ENCODE measurements around the gene TMEM273.

GRCh38 chr10:49105076-49105475 is 83.1 kb downstream of the TMEM273 start:
- TF ChIP-seq, protein P1, sequence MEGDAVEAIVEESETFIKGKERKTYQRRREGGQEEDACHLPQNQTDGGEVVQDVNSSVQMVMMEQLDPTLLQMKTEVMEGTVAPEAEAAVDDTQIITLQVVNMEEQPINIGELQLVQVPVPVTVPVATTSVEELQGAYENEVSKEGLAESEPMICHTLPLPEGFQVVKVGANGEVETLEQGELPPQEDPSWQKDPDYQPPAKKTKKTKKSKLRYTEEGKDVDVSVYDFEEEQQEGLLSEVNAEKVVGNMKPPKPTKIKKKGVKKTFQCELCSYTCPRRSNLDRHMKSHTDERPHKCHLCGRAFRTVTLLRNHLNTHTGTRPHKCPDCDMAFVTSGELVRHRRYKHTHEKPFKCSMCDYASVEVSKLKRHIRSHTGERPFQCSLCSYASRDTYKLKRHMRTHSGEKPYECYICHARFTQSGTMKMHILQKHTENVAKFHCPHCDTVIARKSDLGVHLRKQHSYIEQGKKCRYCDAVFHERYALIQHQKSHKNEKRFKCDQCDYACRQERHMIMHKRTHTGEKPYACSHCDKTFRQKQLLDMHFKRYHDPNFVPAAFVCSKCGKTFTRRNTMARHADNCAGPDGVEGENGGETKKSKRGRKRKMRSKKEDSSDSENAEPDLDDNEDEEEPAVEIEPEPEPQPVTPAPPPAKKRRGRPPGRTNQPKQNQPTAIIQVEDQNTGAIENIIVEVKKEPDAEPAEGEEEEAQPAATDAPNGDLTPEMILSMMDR (IDR thresholded peaks at IDR 0.05), result no peak
- no peak for TF ChIP-seq POLR2AphosphoS5 (IDR thresholded peaks at IDR 0.05)
- no peak for TF ChIP-seq POLR2A (IDR thresholded peaks at IDR 0.05)
- TF ChIP-seq EP300 (IDR thresholded peaks at IDR 0.05), result no peak

Measured in stomach (tissue), 4 donors.